CD4-positive, alpha-beta memory T cell (primary cell): ENCODE results near the gene KICS2. TPM values are rescaled to one million over a fixed set of nuclear protein-coding genes. Genes with fewer than 3 reads are reported as not detected.

Experiments used
- CTCF ChIA-PET: fragments of 350-600 bp; sonication (Branson Sonifier 250); formaldehyde crosslinking; loops from one replicate; lab custom pipeline; 2021; ENCODE audit warnings: inconsistent platforms; ENCODE audit not compliant: partially characterized antibody; lab: Charles Lee
- POLR2A ChIA-PET: fragments of 350-600 bp; sonication (Branson Sonifier 250); formaldehyde crosslinking; loops from one replicate; lab custom pipeline; 2021; ENCODE audit not compliant: partially characterized antibody; lab: Charles Lee
- DNase-seq, 5 donors: peaks; one replicate each; pipeline versions ENCODE4 v3.0.0 to v3.0.0-alpha.2; 2020 to 2022; ENCODE audit warnings: mixed read lengths in 1 of 5
- H3K27ac ChIP-seq: one replicate; pipeline ENCODE4 v1.7.0; 2013; ENCODE audit warnings: low read depth, low read length
- H3K27me3 ChIP-seq: 2 replicates; pipeline ENCODE4 v1.7.0; 2013; ENCODE audit warnings: mild to moderate bottlenecking, low read length, moderate library complexity; ENCODE audit not compliant: insufficient read depth
- H3K36me3 ChIP-seq: 2 replicates; pipeline ENCODE4 v1.7.0; 2013; ENCODE audit warnings: mild to moderate bottlenecking, low read length, moderate library complexity; ENCODE audit not compliant: insufficient read depth
- H3K4me1 ChIP-seq: 2 replicates; pipeline ENCODE4 v1.7.0; 2013; ENCODE audit warnings: mild to moderate bottlenecking, low read length, moderate library complexity; ENCODE audit not compliant: insufficient read depth
- H3K4me3 ChIP-seq, 2 donors: one replicate each; pipeline ENCODE4 v1.7.0; 2013; ENCODE audit warnings: low read length in 2 of 2, mild to moderate bottlenecking in 1 of 2
- H3K9me3 ChIP-seq, 2 donors: one replicate each; pipeline ENCODE4 v1.7.0; 2013; ENCODE audit warnings: low read length in 2 of 2, control low read depth in 1 of 2; ENCODE audit not compliant: control insufficient read depth in 1 of 2
- H3K27ac Mint-ChIP-seq, 7 donors: one replicate each; pipeline ENCODE4 v1.8.0; 2020 to 2021; ENCODE audit warnings: mixed read lengths in 7 of 7, mild to moderate bottlenecking in 6 of 7, inconsistent platforms in 3 of 7, moderate library complexity in 3 of 7
- H3K27me3 Mint-ChIP-seq, 2 donors: one replicate each; pipeline ENCODE4 v1.8.0; 2020 to 2021; ENCODE audit warnings: mixed read lengths in 2 of 2
- H3K36me3 Mint-ChIP-seq, 2 donors: one replicate each; pipeline ENCODE4 v1.8.0; 2020 to 2021; ENCODE audit warnings: mixed read lengths in 2 of 2, inconsistent platforms in 1 of 2, mild to moderate bottlenecking in 1 of 2
- H3K4me1 Mint-ChIP-seq, 4 donors: one replicate each; pipeline ENCODE4 v1.8.0; 2020 to 2021; ENCODE audit warnings: mixed read lengths in 4 of 4, mild to moderate bottlenecking in 1 of 4
- H3K4me3 Mint-ChIP-seq, 8 donors: one replicate each; pipeline ENCODE4 v1.8.0; 2020 to 2021; ENCODE audit warnings: mixed read lengths in 8 of 8, mild to moderate bottlenecking in 7 of 8, moderate library complexity in 6 of 8, inconsistent platforms in 3 of 8
- H3K9me3 Mint-ChIP-seq, 8 donors: one replicate each; pipeline ENCODE4 v1.8.0; 2020 to 2021; ENCODE audit warnings: mixed read lengths in 8 of 8, mild to moderate bottlenecking in 5 of 8, inconsistent platforms in 3 of 8, moderate library complexity in 1 of 8
- intact Hi-C: fragments of 100-400 bp; cut with micrococcal nuclease; formaldehyde crosslinking; loops from one replicate; pipeline ENCODE4 v1.15.1; 2023
- polyA plus RNA-seq, 2 donors: library from polyadenylated mRNA; unstranded; fragments of 300-500 nt; fragmentation: Illumina TruSeq; gene quantifications; one replicate each; pipeline ENCODE4 v1.2.3, GENCODE V29; 2021
- total RNA-seq, 2 experiments: library from RNA; stranded (reverse); gene quantifications; one replicate each; pipeline ENCODE4 v1.2.3, GENCODE V29; 2021

KICS2 gene
- total and polyA plus RNA-seq, 4 experiments from 2014 or later: 8.0 to 24.1 (median 19.8) TPM

DNA sequence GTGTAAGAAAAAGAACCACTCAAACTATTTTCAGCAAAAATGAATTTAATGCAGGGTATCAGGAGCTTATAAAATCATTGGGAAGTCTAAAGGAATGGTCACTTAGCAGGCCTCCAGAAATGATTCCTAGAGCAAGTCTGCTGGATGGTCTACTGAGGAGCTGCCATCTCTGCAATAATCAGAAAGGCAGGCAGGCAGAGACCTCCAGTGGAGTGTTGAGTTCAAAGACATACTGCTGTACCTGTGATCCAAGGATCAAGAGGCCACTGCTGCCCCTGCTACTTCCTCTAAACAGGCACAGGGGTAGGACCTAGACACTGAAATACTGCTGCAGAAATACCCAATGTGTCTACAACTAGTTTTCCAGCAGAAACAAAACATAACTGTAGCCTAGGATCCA, 14.5 kb upstream of the KICS2 start:
- Mint-ChIP-seq H3K4me3 (no peak overlapping the region), H3K9me3 (no peaks in the 10 kb centered on the region), H3K36me3 (no peaks in the 10 kb centered on the region), H3K27ac (no peak overlapping the region), H3K27me3 (peaks cover 7 to 11% of the 10 kb centered on the region in 2 donors), H3K4me1 (no peaks in the 10 kb centered on the region)
- H3K27ac ChIP-seq: no peak overlapping the region
- no peak for DNase-seq
- intact Hi-C loops: no loop called here
- no peaks in the 10 kb centered on the region for H3K9me3 ChIP-seq
- H3K4me3 ChIP-seq: no peak overlapping the region
- no peaks in the 10 kb centered on the region for H3K36me3 ChIP-seq
- POLR2A ChIA-PET: no interaction called here
- H3K4me1 ChIP-seq: no peaks in the 10 kb centered on the region
- H3K27me3 ChIP-seq: no peaks in the 10 kb centered on the region
- CTCF ChIA-PET: no interaction called here

DNA sequence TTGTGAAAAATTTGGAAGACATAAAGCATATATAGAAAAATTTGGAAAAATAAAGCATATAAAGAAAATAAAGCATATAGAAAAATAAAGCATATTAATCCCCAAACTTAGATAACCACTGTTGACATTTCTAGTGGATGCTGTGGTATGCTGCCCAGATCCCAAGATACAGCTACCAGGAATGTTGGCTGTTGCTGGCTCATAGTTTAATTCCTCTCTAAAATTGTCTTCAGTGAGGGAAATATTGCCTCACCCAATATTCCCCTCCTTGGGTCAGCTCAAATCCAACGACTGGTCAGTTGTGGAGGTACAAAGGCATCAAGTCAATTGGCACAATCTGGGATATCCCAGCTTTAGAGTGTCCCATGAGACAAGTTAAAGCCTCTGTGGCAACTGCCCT, 10.1 kb upstream of the KICS2 start:
- H3K4me1 Mint-ChIP-seq: no peaks in the 10 kb centered on the region
- Histone ChIP-seq H3K36me3 (no peaks in the 10 kb centered on the region), H3K9me3 (no peaks in the 10 kb centered on the region), H3K27ac (no peak overlapping the region), H3K4me3 (no peak overlapping the region), H3K4me1 (no peaks in the 10 kb centered on the region), H3K27me3 (peaks cover 4% of the 10 kb centered on the region)
- H3K27me3 Mint-ChIP-seq: peaks cover 11 to 21% of the 10 kb centered on the region in 2 donors
- H3K9me3 Mint-ChIP-seq: peaks cover 0 to 3% (median 0%) of the 10 kb centered on the region in 8 donors
- H3K27ac Mint-ChIP-seq: no peak overlapping the region
- H3K4me3 Mint-ChIP-seq: no peak overlapping the region
- intact Hi-C loops: no loop called here
- ChIA-PET CTCF (no interaction called here), POLR2A (no interaction called here)
- H3K36me3 Mint-ChIP-seq: no peaks in the 10 kb centered on the region
- no peak for DNase-seq

DNA sequence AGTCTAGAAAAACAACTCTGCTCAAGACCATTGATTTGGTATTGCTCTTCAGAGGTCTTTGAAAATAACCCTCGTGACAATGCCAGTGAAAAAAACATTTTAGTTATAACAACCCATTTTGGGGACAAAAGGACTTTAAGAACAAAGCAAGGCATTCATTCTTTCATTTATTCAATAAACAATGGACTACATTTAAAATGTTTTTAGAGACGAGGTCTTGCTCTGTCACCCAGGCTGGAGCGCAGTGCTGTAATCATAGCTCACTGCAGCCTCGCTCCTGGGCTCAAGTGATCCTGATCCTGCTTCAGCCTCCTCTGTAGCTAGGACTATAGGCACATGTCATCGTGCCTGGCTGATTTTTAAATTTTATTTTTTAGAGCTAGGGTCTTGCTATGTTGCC, 7.7 kb upstream of the KICS2 start:
- DNase-seq: no peak
- H3K4me1 Mint-ChIP-seq: no peaks in the 10 kb centered on the region
- Histone ChIP-seq H3K4me3 (no peak overlapping the region), H3K4me1 (no peaks in the 10 kb centered on the region), H3K27ac (no peak overlapping the region), H3K36me3 (no peaks in the 10 kb centered on the region), H3K27me3 (peaks cover 4% of the 10 kb centered on the region), H3K9me3 (no peaks in the 10 kb centered on the region)
- peaks cover 7 to 22% of the 10 kb centered on the region in 2 donors for H3K27me3 Mint-ChIP-seq
- ChIA-PET POLR2A (no interaction called here), CTCF (no interaction called here)
- H3K4me3 Mint-ChIP-seq: no peak overlapping the region
- no peaks in the 10 kb centered on the region for H3K36me3 Mint-ChIP-seq
- H3K27ac Mint-ChIP-seq: no peak overlapping the region
- peaks cover 0 to 3% (median 0%) of the 10 kb centered on the region in 8 donors for H3K9me3 Mint-ChIP-seq
- intact Hi-C loops: no loop called here

DNA sequence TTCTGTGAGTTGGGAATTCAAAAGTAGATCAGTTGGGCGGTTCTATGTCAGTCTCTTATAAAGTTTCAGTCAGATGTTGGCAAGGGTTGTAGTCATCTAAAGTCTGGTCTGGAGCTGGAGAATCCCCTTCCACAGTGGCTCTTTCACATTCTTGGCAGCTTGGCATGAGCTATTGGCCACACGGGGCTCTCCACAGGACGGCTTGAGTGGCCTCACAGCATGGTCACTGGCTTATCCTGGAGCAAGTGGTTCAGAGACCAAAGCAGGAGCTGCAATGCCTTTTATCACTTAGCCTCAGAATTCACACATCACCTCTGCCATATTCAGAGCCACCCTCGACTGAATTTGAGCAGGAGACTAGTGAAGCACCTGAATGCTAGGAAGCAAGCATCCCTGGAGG, 7.1 kb upstream of the KICS2 start:
- Mint-ChIP-seq H3K9me3 (peaks cover 0 to 3% (median 0%) of the 10 kb centered on the region in 8 donors), H3K4me3 (no peak overlapping the region), H3K36me3 (no peaks in the 10 kb centered on the region), H3K27me3 (peaks cover 5 to 20% of the 10 kb centered on the region in 2 donors), H3K27ac (no peak overlapping the region), H3K4me1 (no peaks in the 10 kb centered on the region)
- intact Hi-C loops: no loop called here
- no peak overlapping the region for H3K27ac ChIP-seq
- no peak for DNase-seq
- no peaks in the 10 kb centered on the region for H3K9me3 ChIP-seq
- no peak overlapping the region for H3K4me3 ChIP-seq
- peaks cover 4% of the 10 kb centered on the region for H3K27me3 ChIP-seq
- ChIA-PET POLR2A (no interaction called here), CTCF (no interaction called here)
- no peaks in the 10 kb centered on the region for H3K36me3 ChIP-seq
- H3K4me1 ChIP-seq: no peaks in the 10 kb centered on the region

DNA sequence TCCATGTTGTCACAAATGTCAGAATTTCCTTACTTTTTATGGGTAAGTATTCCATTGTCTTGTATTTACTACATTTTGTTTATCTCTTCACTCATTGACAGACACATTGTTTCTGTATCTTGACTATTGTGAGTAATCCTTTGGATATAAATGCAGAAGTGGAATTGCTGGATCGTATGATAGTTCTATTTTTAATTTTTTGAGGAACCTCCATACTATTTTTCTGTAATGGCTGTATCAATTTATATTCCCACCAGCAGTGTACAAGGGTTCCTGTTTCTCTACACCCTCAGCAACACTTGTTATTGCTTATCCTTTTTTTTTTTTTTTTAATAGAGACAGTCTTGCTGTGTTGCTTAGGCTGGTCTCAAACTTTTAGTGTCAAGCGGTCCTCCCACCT, 3.5 kb upstream of the KICS2 start:
- Mint-ChIP-seq H3K36me3 (peaks cover 0 to 10% of the 10 kb centered on the region in 2 donors), H3K9me3 (peaks cover 0 to 3% (median 0%) of the 10 kb centered on the region in 8 donors), H3K4me3 (no peak overlapping the region), H3K4me1 (peaks cover 10 to 28% (median 17%) of the 10 kb centered on the region in 4 donors), H3K27me3 (peaks cover 0 to 20% of the 10 kb centered on the region in 2 donors), H3K27ac (peak overlapping the region in 1 of 7 donors; percentile 2)
- H3K9me3 ChIP-seq: no peaks in the 10 kb centered on the region
- H3K27me3 ChIP-seq: peaks cover 4% of the 10 kb centered on the region
- DNase-seq: no peak
- ChIA-PET CTCF (no interaction called here), POLR2A (no interaction called here)
- peaks cover 16% of the 10 kb centered on the region for H3K4me1 ChIP-seq
- no peaks in the 10 kb centered on the region for H3K36me3 ChIP-seq
- intact Hi-C loops: no loop called here
- no peak overlapping the region for H3K4me3 ChIP-seq
- no peak overlapping the region for H3K27ac ChIP-seq

DNA sequence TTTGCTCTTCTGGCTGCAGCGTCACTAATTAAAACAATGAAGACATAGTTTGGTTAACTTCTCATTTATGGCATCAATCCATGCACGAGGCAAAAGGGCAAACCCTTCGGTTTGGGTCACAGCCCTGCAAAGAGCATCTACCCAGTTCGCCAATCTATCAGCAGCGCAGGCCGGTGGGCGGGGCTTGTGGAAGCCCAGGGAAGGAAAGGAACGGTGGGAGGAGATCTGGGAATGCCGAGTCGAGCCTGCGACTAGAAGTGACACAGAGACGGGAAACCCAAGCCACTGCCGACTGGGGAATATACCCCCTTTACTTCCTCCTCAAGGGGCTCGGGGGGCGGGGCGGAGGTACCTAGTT, 466 bp downstream of the KICS2 start:
- H3K27me3 ChIP-seq: no peaks in the 10 kb centered on the region
- peaks cover 0 to 10% of the 10 kb centered on the region in 2 donors for H3K36me3 Mint-ChIP-seq
- intact Hi-C loops: loop anchor here (1.0 to 5.0 kb wide), 7 partner anchors 183 to 1619 kb away; partner anchors contain the start of genes GNS, LEMD3, SRGAP1 and TBK1

DNA sequence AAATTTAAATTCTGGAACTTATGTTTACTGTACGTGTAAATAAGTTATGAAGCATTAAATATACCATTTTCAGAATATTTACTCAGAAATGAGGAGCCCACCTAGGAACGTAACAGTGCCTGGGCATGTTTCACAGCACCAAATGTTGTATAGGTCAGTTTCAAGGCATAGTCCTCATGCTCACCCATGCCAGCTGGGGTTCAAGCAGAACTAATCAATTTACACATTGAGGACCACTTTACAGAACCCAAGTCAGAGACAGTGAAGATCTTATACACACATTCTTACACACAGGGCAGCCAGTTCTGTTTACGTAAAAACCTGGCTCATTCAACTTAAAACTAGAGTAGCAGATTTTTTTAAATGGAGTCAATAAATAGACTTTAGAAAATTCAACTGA, 2.0 kb downstream of the KICS2 start:
- ChIA-PET POLR2A (no interaction called here), CTCF (no interaction called here)
- Mint-ChIP-seq H3K27me3 (peaks cover 0 to 2% of the 10 kb centered on the region in 2 donors), H3K4me3 (peak overlapping the region in 1 of 8 donors; percentile 41), H3K4me1 (peaks cover 21 to 49% (median 34%) of the 10 kb centered on the region in 4 donors), H3K9me3 (no peaks in the 10 kb centered on the region), H3K36me3 (peaks cover 5 to 19% of the 10 kb centered on the region in 2 donors), H3K27ac (no peak overlapping the region)
- no peak overlapping the region for H3K27ac ChIP-seq
- peaks cover 37% of the 10 kb centered on the region for H3K4me1 ChIP-seq
- DNase-seq: no peak
- intact Hi-C loops: loop anchor here (5.0 kb wide), 1 partner anchor 232 kb away; the partner anchor contains the start of gene TBK1
- H3K4me3 ChIP-seq: no peak overlapping the region
- no peaks in the 10 kb centered on the region for H3K27me3 ChIP-seq
- H3K9me3 ChIP-seq: no peaks in the 10 kb centered on the region
- no peaks in the 10 kb centered on the region for H3K36me3 ChIP-seq

More for the DNA sequence above, 466 bp downstream of the KICS2 start:
- peak overlapping the region; percentile 92 to 100 (median 99) for H3K27ac Mint-ChIP-seq
- ChIA-PET POLR2A (interaction anchor here (0.7 to 2.1 kb wide), 6 partner anchors 16 to 1963 kb away, joined by 3 to 15 read pairs (median 3); partner anchors contain the start of genes TMBIM4, USP15 and XPOT), CTCF (interaction anchor here (1.0 kb wide), 1 partner anchor 16 kb away, joined by 3 read pairs; no protein-coding TSS in a partner anchor)
- Histone ChIP-seq H3K27ac (peak overlapping the region; percentile 89), H3K4me3 (peak overlapping the region; percentile 69 to 71), H3K4me1 (peaks cover 37% of the 10 kb centered on the region), H3K36me3 (no peaks in the 10 kb centered on the region), H3K9me3 (no peaks in the 10 kb centered on the region)
- H3K9me3 Mint-ChIP-seq: no peaks in the 10 kb centered on the region
- H3K4me3 Mint-ChIP-seq: peak overlapping the region; percentile 94 to 99 (median 97)
- H3K27me3 Mint-ChIP-seq: peaks cover 0 to 7% of the 10 kb centered on the region in 2 donors
- DNase-seq: peak in 1 of 5 donors; percentile 66
- H3K4me1 Mint-ChIP-seq: peaks cover 21 to 49% (median 34%) of the 10 kb centered on the region in 4 donors
